ENCODE results near the gene DHX34.

Gene DHX34

DNA sequence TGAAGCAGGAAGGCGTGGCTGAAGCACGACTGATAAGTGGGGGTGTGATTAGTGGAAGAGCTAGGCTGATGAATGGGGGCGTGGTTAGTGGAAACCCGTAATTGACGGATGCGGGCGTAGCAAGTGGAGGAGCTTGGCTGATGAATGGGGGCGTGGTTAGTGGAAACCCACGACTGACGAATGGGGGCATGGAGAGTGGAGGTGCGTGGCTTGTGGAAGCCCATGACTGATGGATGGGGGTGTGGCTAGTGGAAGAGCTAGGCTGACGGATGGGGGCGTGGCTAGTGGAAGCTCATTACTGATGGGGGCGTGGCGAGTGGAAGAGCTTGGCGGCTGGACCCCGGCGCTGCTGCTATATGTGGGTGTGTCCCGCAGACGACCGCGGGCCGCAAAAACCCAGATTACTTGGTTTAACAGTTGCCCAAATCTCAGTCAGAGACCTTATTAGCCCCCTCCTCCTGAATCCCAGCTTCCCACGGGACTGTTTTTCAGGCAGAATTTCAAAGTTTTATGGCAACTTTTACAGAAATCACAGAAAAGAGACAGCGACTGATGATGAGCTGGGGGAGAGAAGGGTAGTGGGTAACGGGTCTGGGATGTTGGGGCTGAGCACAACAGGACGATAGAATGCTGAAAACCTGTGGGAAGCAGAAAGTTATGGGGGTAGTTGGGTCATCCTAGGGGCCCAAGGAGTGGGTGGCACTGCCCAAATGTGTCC, 79.2 kb downstream of the DHX34 start:
- no CpG with 5 or more reads among the region's 27 CpGs for WGBS (ENCODE audit: extremely low coverage, insufficient coverage, low lambda C conversion rate)

DNA sequence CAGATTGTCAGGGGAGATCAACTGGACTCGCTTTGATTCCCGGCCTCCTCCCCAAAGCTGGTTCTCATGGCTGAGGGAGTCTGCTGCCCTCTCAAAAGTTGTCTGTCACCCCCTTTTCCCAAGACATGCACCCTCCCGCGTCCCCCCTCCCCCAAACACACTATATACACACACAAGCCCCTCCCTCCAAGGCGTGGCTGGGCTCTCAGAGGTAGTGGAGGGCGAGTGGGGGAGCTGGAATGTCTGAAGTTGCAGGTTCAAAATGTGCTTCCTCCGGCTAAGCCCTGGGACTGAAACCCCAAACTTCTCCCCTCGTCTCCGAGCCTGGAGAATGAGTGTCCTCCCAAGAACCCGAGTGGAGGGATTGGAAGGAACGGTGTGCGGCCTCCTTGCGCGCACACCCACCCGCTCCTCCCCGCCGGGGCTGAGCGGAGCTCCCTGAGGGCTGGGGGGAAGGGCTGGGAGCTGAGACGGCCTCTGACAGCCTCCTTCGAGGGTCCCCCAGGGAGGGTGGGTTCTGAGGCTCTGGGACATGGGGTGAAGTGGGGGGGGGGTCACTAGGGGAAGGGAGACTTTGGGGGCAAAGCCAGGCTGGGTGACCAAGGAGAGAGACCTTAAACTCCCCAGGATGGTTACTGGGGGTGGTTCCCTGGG, 80.2 kb downstream of the DHX34 start:
- H3K4me3 ChIP-seq (ENCODE audit: low read length), result no peak overlapping the region
- H4K8ac ChIP-seq (ENCODE audit: low read depth, low read length), result no peak overlapping the region
- H3K9ac ChIP-seq (ENCODE audit: low read length), result peak overlapping the region; percentile 14
- H3K36me3 ChIP-seq (ENCODE audit: control insufficient read depth, insufficient read depth, low read length), result no peaks in the 10 kb centered on the region
- H3K27ac ChIP-seq (ENCODE audit: low read depth, low read length), result no peak overlapping the region
- no peak overlapping the region for H4K5ac ChIP-seq (ENCODE audit: low read length)
- H3K56ac ChIP-seq (ENCODE audit: low read length), result peak overlapping the region; percentile 95
- H2BK15ac ChIP-seq (replicated peaks; ENCODE audit: low read depth), result no peak overlapping the region
- H2BK5ac ChIP-seq (ENCODE audit: low read length), result no peak overlapping the region
- H3K79me1 ChIP-seq (ENCODE audit: low read length), result no peaks in the 10 kb centered on the region
- H3K23ac ChIP-seq (ENCODE audit: low read length), result no peak overlapping the region
- H3K4ac ChIP-seq (ENCODE audit: low read depth, low read length), result no peak overlapping the region
- peak overlapping the region; percentile 2 for H3K4me2 ChIP-seq (ENCODE audit: low read length)
- no peak overlapping the region for H2AK5ac ChIP-seq (ENCODE audit: low read length)
- no peaks in the 10 kb centered on the region for H3K27me3 ChIP-seq (ENCODE audit: insufficient read depth, low read length, poor library complexity)
- WGBS (ENCODE audit: extremely low coverage, insufficient coverage, low lambda C conversion rate), result no CpG with 5 or more reads among the region's 20 CpGs
- H3K79me2 ChIP-seq (ENCODE audit: control insufficient read depth, insufficient read depth, low read length), result no peaks in the 10 kb centered on the region
- no peak overlapping the region for H3K18ac ChIP-seq (ENCODE audit: low read length)
- no peak overlapping the region for H2BK120ac ChIP-seq (ENCODE audit: low read depth, low read length)
- DNase-seq, result peak; percentile 52
- H3K4me1 ChIP-seq (ENCODE audit: control insufficient read depth, low read depth, low read length), result peaks cover 3% of the 10 kb centered on the region

More for the DNA sequence above, 79.2 kb downstream of the DHX34 start:
- H3K4ac ChIP-seq (ENCODE audit: low read depth, low read length), result no peak overlapping the region
- H3K9ac ChIP-seq (ENCODE audit: low read length), result peak overlapping the region; percentile 36
- no peak overlapping the region for H3K18ac ChIP-seq (ENCODE audit: low read length)
- no peaks in the 10 kb centered on the region for H3K79me2 ChIP-seq (ENCODE audit: control insufficient read depth, insufficient read depth, low read length)
- H3K27ac ChIP-seq (ENCODE audit: low read depth, low read length), result no peak overlapping the region
- no peak overlapping the region for H2BK5ac ChIP-seq (ENCODE audit: low read length)
- H3K23ac ChIP-seq (ENCODE audit: low read length), result no peak overlapping the region
- no peaks in the 10 kb centered on the region for H3K27me3 ChIP-seq (ENCODE audit: insufficient read depth, low read length, poor library complexity)
- H4K8ac ChIP-seq (ENCODE audit: low read depth, low read length), result no peak overlapping the region
- H3K56ac ChIP-seq (ENCODE audit: low read length), result peak overlapping the region; percentile 51
- H2AK5ac ChIP-seq (ENCODE audit: low read length), result no peak overlapping the region
- no peaks in the 10 kb centered on the region for H3K36me3 ChIP-seq (ENCODE audit: control insufficient read depth, insufficient read depth, low read length)
- H4K5ac ChIP-seq (ENCODE audit: low read length), result no peak overlapping the region
- H3K79me1 ChIP-seq (ENCODE audit: low read length), result no peaks in the 10 kb centered on the region
- peak overlapping the region; percentile 57 for H3K4me2 ChIP-seq (ENCODE audit: low read length)
- no peak overlapping the region for H3K4me3 ChIP-seq (ENCODE audit: low read length)
- no peak overlapping the region for H2BK120ac ChIP-seq (ENCODE audit: low read depth, low read length)
- peak; percentile 100 for DNase-seq
- peaks cover 4% of the 10 kb centered on the region for H3K4me1 ChIP-seq (ENCODE audit: control insufficient read depth, low read depth, low read length)
- H2BK15ac ChIP-seq (replicated peaks; ENCODE audit: low read depth), result no peak overlapping the region

DNA sequence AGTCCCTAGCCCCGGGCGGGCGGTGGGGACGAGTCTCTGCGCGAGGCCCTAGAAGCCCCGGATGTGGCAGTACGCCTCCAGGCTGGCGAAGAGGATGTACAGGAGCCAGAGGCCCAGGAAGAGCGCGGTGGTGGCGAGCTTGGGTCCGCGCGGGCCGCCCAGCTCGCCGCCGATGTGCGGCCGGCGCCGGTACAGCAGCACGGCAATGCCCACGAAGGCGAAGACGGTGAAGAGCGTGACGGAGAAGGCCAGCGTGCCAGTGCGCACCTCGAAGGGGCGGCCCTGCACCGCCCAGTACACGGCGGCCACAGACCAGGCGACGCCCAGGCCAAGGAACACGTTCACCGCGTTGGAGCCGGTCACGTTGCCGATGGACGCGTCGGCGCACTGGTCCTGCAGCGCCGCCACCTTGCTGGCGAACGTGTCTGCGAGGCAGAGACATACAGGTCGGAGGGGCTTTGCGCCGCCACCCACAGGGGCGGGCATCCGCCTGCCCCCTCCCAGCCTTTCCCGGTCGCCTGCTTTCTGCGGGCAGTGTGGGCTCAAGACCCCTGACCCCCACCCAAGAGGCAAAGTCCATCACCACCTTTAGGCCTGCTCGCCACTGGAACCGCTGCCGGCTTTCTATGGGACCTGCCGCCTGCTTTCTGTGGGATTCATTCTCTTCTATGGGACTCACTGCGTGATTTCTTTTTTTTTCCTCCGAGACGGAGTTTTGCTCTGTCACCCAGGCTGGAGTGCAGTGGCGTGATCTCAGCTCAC, 81.1 kb downstream of the DHX34 start:
- Histone ChIP-seq H3K4me1 (ENCODE audit: control insufficient read depth, low read depth, low read length) (peaks cover 3% of the 10 kb centered on the region), H2AK5ac (ENCODE audit: low read length) (no peak overlapping the region), H3K27me3 (ENCODE audit: insufficient read depth, low read length, poor library complexity) (no peaks in the 10 kb centered on the region), H3K79me2 (ENCODE audit: control insufficient read depth, insufficient read depth, low read length) (no peaks in the 10 kb centered on the region), H3K27ac (ENCODE audit: low read depth, low read length) (no peak overlapping the region), H3K56ac (ENCODE audit: low read length) (peak overlapping the region; percentile 95), H3K36me3 (ENCODE audit: control insufficient read depth, insufficient read depth, low read length) (no peaks in the 10 kb centered on the region), H3K4ac (ENCODE audit: low read depth, low read length) (no peak overlapping the region), H3K18ac (ENCODE audit: low read length) (no peak overlapping the region), H3K4me2 (ENCODE audit: low read length) (peak overlapping the region; percentile 61), H3K79me1 (ENCODE audit: low read length) (no peaks in the 10 kb centered on the region), H4K8ac (ENCODE audit: low read depth, low read length) (no peak overlapping the region), H3K9ac (ENCODE audit: low read length) (peak overlapping the region; percentile 63), H3K23ac (ENCODE audit: low read length) (peak overlapping the region; percentile 90), H4K5ac (ENCODE audit: low read length) (no peak overlapping the region), H2BK15ac (replicated peaks; ENCODE audit: low read depth) (no peak overlapping the region), H3K4me3 (ENCODE audit: low read length) (no peak overlapping the region), H2BK120ac (ENCODE audit: low read depth, low read length) (no peak overlapping the region), H2BK5ac (ENCODE audit: low read length) (no peak overlapping the region)
- WGBS (ENCODE audit: extremely low coverage, insufficient coverage, low lambda C conversion rate), result no CpG with 5 or more reads among the region's 69 CpGs
- peak; percentile 71 for DNase-seq

DNA sequence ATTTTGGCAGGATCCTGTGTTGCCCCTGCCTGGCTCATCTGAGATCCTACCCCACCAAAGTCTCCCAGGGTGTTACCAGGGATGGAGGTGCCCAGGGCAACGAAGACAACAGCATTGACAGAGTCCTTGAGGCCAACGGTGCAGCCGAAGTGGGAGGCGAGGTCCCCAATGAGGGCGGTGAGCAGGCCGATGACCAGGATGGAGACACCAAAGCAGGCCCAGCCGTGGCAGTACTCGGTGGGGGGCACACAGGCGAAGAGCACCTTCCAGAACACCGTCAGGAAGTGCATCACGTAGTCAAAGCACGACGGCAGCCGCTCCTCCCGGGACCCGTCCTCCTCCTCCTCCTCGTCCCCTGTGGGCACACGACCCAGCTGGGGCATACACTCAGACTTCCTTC, 83.0 kb downstream of the DHX34 start:
- H3K79me2 ChIP-seq (ENCODE audit: control insufficient read depth, insufficient read depth, low read length), result no peaks in the 10 kb centered on the region
- H4K5ac ChIP-seq (ENCODE audit: low read length), result no peak overlapping the region
- no peak for DNase-seq
- no peak overlapping the region for H4K8ac ChIP-seq (ENCODE audit: low read depth, low read length)
- no peaks in the 10 kb centered on the region for H3K79me1 ChIP-seq (ENCODE audit: low read length)
- H3K23ac ChIP-seq (ENCODE audit: low read length), result no peak overlapping the region
- no peaks in the 10 kb centered on the region for H3K36me3 ChIP-seq (ENCODE audit: control insufficient read depth, insufficient read depth, low read length)
- H3K4me3 ChIP-seq (ENCODE audit: low read length), result no peak overlapping the region
- no peak overlapping the region for H2BK120ac ChIP-seq (ENCODE audit: low read depth, low read length)
- H3K27me3 ChIP-seq (ENCODE audit: insufficient read depth, low read length, poor library complexity), result no peaks in the 10 kb centered on the region
- no peak overlapping the region for H2AK5ac ChIP-seq (ENCODE audit: low read length)
- no CpG with 5 or more reads among the region's 18 CpGs for WGBS (ENCODE audit: extremely low coverage, insufficient coverage, low lambda C conversion rate)
- H3K4me2 ChIP-seq (ENCODE audit: low read length), result no peak overlapping the region
- H2BK15ac ChIP-seq (replicated peaks; ENCODE audit: low read depth), result no peak overlapping the region
- peaks cover 3% of the 10 kb centered on the region for H3K4me1 ChIP-seq (ENCODE audit: control insufficient read depth, low read depth, low read length)
- H3K18ac ChIP-seq (ENCODE audit: low read length), result no peak overlapping the region
- no peak overlapping the region for H3K4ac ChIP-seq (ENCODE audit: low read depth, low read length)
- no peak overlapping the region for H3K56ac ChIP-seq (ENCODE audit: low read length)
- H2BK5ac ChIP-seq (ENCODE audit: low read length), result no peak overlapping the region
- H3K9ac ChIP-seq (ENCODE audit: low read length), result no peak overlapping the region
- no peak overlapping the region for H3K27ac ChIP-seq (ENCODE audit: low read depth, low read length)
